ENCODE measurements around the gene MPP1.

DNA sequence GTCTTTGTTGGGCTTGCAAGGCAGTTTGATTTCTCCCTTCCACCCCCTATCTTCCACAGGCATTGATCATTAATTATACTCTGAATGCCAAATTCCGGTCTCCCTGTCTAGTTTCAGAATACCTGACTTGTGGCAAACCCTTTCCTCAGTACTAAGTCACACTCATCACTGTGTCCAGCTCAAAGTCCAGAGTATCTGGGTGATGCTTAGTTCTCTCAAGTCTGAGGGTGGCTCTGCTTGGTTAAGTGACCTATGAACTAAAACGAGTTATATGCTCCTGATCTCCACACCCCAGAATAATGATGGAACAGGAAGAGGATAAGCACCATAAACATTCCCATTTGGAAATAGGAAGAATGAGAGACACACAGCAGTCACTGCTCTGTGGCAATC lies 22.7 kb upstream of the MPP1 start:
- TF ChIP-seq, protein P1, sequence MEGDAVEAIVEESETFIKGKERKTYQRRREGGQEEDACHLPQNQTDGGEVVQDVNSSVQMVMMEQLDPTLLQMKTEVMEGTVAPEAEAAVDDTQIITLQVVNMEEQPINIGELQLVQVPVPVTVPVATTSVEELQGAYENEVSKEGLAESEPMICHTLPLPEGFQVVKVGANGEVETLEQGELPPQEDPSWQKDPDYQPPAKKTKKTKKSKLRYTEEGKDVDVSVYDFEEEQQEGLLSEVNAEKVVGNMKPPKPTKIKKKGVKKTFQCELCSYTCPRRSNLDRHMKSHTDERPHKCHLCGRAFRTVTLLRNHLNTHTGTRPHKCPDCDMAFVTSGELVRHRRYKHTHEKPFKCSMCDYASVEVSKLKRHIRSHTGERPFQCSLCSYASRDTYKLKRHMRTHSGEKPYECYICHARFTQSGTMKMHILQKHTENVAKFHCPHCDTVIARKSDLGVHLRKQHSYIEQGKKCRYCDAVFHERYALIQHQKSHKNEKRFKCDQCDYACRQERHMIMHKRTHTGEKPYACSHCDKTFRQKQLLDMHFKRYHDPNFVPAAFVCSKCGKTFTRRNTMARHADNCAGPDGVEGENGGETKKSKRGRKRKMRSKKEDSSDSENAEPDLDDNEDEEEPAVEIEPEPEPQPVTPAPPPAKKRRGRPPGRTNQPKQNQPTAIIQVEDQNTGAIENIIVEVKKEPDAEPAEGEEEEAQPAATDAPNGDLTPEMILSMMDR (IDR thresholded peaks at IDR 0.05; ENCODE audit: low read depth, low read length, poor library complexity, severe bottlenecking): no peak
- no peak for TF ChIP-seq EZH2phosphoT487 (IDR thresholded peaks at IDR 0.05; ENCODE audit: borderline replicate concordance, low read length)

Data from DOHH2 (cell line).